Measurements from ENCODE around the gene CRACR2B.
A peak's percentile ranks its signal among the peaks of the same experiment; 100 is the strongest.

Gene CRACR2B

DNA sequence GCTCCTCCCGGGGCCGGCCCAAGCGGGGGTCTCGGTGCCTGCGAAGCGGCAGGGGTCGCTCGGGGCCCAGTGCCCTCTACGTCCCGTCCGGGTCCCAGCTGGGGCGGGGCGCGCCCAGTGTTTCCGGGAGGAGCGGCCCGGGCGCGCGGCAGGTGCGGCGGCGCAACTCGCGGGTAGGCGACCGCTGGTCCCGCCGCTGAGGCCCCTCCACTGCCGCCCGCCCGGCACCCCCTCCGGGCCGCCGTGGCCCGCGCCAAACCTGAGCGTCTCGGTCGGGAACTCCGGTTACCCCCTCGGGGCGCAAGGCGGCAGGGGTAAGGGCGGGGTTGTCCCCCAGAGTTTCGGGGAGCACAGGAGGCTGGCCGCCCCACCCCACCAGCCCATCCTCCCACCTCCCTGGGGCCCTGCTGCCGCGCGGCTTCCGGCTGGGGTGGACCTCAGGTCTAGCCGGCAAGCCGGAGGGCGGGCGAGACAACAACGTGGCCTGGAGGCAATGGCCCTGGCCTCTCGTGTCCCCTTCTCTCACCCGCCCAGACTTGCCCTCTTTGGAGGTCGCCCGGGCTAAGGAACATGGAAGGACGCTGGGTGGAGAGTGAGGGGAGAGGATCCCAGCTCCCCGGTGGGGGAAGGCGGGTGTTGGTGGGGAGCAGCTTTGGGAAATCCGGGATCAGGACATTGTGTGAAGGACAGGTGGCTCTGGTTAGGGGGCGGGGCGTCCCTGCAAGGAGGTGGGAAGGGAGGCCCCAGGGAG is 398 bp upstream of the CRACR2B start:
- no peak for DNase-seq

DNA sequence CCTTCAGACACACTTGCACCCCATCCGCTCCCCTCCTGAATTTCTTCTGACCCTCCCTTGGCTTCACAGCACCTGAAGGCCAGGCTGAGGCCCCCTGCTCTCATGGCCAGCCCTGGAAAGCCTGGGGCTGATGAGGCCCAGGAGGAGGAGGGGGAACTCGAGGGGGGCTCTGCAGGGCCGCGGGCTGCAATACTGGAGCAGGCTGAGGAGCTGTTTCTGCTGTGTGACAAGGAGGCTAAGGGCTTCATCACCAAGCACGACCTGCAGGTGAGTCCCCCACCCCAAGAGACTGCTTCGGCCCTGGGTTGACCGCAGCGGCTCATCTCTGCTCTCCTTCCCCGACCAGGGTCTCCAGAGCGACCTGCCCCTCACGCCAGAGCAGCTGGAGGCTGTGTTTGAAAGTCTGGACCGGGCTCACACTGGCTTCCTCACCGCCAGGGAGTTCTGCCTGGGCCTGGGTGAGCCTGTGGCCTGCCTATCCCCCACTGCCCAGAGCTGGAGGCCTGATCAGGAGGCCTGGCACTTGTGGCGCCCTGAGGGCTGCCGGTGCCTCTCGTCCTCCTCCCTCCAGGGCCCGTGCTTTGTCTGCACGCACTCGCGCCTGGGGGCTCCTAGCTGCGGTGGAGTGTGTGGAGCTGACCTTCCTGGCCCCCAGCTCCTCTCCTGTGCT is 922 bp downstream of the CRACR2B start:
- DNase-seq = no peak

DNA sequence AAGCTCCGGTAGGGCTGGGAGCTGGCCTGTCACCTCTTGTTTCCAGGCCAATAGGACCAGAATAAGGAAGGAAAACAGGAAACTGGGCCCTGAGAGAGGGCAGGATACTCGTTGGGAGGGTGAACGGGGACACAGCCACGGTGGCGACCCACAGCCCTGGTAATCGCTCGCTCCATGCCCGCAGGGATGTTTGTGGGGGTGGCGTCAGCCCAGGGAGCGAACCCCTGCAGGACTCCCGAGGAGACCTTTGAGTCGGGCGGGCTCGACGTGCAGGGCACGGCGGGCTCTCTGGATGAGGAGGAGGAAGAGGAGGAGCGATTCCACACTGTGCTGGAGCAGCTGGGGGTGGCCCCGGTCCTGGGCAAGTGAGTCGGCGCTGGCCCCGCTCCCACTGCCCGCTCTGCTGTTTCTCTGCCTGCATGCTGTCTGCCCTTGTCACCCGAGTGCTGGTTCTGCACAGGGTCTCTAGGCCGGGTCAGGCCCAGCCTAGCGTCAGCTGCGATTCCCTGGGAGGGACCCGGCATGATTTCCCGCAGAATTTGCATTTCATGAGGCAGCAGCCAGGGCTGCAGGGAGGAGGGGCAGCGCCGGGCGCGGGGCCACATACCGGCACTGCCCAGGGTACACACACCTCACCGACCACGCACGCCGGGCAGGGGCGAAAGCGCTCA is 1.6 kb downstream of the CRACR2B start:
- DNase-seq = no peak

DNA sequence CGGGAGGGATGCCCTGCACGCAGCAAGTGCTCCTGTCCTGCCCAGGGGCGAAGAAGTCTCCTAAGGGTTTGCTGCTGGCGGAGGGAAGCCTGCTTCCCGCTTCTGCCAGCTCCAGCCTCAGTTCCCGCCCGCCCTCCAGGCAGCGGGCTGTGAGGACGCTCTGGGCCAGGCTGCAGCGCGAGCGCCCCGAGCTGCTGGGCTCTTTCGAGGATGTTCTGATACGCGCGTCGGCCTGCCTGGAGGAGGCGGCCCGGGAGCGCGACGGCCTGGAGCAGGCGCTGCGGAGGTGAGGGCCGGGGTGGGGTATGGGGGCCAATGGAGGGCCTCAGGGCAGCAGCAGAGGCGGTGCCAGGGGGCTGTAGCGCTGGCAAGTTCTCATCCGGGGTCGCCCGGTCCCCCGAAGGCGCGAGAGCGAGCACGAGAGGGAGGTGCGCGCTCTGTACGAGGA is 2.2 kb downstream of the CRACR2B start:
- no peak for DNase-seq

DNA sequence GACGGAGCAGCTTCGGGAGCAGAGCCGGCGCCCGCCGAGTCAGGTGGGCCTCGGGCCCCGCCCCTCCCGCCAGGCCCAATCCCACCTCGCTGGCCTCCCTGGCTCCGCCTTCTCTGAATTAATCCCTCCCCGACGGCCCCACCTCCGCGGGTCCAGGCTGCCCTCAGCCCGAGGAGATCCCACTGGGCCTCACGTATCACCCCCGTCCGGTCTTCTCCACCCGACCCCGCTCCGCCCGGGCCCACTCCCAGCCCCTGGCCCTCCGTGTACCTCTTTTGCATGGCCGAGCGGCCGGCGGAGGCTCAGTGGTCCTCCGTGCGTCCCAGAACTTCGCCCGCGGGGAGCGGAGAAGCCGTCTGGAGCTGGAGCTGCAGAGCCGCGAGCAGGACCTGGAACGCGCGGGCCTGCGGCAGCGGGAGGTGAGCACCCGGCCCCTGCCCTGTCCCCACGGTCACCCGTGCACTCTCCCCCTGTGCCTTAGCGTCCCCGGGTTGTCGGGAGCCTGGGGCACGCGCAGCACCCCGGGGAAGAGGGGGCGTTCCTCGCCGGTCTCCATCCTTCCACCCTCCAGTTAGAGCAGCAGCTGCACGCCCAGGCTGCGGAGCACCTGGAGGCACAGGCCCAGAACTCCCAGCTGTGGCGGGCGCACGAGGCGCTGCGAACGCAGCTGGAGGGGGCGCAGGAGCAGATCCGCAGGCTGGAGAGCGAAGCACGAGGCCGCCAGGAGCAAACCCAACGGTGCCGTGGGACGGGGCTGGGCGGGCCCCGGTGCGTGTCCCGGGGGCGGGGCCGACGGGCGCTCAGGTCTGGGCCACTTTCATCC is 2.8 kb downstream of the CRACR2B start:
- peak; percentile 37 for DNase-seq

DNA sequence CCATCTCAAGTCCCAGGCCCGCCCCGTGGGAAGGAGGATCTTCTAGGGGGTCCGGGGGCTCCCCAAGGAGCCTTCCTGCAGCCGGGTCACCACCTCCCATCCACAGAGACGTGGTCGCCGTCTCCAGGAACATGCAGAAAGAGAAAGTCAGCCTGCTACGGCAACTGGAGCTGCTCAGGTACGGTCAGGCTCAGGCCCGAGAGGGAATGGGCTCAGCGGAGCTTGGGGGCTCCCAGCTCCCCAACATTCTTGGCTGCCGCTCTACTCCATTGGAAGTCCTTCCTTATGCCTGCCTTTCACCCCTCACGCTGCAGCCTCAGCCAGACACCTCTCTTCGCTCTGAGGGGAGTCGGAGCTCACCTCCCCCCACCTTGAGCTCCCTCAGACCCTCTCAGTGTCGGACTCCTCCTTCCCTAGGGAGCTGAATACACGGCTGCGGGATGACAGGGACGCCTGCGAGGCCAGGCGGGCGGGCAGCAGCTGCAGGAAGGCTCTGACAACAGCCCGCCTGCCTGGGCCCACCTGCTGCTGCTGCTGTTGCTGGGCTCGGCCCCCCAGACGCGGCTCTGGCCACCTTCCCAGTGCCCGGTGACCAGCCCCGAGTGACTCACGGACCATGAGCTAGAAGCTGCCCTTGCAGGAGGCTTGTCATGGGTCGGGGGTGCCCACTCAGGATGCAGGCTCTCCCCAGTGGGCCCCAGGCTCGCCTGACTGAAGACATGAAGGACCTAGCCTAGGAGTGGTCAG is 3.6 kb downstream of the CRACR2B start:
- no peak for DNase-seq

DNA sequence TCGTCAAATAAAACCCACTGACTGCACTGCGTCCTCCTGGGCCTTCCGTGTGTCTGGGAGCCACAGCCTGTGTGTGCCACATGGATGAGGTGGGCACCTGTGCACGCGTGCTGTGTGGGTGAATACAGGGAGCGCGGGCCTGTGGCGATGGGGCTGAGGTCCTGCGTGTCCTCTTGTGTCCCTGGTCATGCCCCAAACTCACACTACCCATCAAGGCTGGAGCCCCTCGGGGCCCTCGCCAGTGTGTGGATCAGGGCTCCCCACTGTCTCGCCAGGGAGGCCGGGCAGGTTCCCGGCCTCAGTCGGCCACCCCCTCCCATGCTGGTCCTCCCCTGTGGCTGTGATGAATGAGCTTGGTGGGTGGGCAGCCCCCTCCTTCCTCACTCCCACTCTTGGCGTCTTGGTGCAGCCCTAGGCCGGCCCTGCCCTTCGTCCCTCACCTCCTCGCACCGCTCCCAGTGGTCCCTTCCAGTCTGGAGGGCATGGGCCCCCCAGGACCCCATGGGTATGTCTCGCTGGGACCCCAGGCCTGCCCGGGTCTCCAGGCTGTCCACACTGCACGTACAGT is 4.3 kb downstream of the CRACR2B start:
- no peak for DNase-seq

DNA sequence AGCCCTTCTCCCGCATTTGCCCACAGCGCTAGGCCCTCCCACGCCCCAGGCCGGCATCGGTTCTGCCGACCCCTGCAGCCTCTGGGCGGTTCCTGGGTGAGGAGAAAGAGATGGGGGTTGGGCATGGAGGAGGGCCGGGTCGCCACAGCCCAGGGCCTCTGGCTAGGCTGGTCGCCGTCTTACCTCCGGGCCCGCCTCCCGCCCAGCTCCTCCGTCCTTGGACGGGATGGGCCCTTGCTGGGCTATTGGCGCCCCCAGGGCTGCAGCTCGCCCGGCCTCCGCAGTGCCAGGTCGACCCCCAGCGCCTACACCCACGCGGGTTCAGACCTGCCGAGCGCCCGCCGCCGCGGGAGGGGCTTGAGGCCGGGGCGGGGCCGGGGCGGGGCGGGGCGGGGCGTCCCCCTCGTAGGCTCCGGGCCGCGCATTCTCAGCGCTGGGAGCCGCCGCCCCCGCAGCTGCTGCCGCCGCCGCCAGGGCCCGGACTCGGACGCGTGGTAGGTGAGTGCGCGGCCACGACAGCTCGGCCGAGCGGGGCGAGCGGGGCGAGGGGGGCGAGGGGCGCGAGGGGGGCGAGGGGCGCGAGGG is 4.9 kb downstream of the CRACR2B start, which contains the start of gene CD151:
TSS of gene CD151 (plus strand) at position 424 of the 585 bp plus-strand sequence. CDS start 3,118 bp downstream, outside the sequence.
- DNase-seq = peak; percentile 29

DNA sequence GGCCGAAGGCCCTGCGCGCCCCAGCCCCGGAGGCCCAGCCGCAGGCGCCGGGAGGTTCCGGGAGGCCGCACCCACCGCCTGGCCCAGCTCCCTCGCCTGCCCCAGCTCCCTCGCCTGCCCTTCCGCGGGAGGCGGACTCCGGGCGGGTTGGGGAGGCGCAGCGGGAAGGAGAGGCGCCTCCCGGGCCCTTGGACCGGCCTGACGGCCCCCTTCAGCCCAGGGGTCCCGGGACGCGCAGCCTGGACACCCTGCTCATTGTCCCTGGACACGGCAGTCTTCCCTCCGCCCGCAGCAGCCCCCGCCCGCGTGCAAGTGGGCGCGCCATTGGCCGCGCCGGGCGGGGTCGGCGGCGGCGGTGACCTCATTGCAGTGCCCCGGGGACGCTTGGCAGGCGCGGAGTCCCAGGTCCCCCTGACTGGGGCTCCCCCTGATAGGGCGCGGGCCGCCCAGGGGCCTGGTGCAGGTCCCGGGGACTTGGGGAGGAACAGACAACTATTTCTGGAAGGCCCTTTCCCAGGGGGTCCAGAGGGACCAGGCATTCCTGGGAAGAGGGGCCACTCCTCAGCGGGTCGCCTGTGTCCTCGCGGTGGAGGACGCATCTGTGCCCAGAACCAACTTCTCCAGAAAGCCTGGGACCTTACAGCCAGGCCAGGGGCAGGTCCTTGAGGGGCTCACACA is 5.5 kb downstream of the CRACR2B start:
- DNase-seq = peak; percentile 24

DNA sequence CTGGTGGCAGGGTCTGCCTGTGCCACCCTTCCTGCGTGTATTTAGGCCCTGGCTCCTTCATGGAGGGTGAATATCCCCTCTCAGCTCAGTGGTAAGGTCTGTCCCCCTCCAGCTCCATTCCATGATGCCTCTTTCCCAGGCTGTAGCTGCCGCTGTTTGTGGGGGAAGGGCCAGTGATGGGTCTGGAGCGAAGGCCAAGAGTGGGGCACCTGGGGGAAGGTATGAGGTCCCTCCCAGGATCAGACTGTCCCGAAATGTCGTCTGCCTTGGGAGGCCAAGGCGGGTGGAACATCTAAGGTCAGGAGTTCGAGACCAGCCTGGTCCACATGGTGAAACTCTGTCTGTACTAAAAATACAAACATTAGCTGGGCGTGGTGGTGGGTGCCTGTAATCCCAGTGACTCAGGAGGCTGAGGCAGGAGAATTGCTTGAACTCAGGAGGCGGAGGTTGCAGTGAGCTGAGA is 6.2 kb downstream of the CRACR2B start:
- DNase-seq = no peak

DNA sequence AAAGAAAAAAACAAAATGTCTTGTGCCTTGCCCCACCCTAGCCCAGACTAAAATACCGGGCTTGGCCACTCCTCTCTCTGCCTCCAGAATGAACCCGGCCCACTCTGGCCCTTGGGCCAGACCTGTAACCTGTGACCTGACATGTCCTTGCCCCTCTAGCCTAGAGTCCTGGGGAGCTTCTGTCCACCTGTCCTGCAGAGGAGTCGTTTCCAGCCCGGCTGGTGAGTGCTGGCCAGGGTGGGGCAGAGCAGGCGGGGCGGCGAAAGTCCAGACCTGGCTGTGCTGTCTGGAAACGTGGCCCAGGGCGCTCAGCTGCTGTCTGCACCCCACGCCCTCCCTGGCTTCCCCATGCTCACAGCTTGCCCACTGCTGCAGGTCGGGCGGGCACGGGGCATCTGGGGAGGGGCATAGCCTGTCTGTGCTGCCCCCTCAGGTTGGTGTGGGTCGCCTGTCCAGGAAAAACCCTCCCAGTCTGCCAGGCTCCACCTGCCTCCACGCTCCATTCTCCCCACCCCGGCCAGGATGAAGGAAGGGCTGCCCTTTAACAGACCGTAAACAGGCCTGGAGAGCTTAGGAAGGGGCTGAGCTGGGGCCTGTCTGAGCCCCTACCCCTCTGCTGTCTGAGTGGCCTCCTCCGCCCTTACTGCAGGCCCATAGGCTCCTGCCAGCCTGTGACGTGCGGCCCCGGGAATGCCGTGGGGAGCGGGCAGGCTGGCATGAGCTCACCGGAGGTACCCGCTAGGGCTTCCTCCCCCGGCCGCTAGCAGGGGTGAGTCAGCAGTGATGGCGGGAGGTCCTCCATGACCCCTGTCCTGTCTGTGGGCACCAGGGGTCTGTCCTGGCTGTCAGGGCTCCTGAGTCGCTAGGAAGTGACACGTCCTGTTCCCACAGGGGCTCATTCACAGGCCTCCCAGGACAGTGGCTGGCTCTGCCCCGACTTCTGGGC is 6.9 kb downstream of the CRACR2B start:
- DNase-seq = no peak

DNA sequence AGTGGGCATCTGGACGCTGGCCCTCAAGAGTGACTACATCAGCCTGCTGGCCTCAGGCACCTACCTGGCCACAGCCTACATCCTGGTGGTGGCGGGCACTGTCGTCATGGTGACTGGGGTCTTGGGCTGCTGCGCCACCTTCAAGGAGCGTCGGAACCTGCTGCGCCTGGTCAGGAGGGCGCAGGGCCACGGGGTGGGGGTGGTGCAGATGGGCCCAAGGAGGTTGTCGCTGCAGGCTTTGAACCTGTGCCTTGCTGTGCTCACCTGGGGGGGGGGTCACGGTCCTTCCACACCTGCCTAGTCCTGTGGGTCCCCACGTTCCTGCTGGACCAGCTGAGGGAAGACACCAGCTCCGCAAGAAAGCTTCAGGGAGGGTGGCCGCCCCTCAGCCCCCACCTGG is 8.6 kb downstream of the CRACR2B start:
- DNase-seq = no peak

DNA sequence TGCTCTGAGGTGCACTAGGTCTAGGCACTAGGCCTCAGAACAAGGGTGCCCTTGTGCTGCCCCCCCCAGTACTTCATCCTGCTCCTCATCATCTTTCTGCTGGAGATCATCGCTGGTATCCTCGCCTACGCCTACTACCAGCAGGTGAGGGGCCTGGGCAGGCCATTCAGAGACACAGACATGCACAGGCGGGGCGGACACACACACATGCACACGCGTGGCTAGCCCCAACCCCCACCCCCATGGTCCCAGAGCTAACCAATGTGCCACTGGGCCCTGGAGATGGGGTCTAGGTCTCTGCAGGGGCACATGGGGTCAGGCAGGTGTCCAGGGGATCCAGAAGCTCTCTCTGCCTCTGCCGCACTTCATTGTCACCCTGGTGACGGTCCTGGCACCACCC is 9.0 kb downstream of the CRACR2B start:
- no peak for DNase-seq

DNA sequence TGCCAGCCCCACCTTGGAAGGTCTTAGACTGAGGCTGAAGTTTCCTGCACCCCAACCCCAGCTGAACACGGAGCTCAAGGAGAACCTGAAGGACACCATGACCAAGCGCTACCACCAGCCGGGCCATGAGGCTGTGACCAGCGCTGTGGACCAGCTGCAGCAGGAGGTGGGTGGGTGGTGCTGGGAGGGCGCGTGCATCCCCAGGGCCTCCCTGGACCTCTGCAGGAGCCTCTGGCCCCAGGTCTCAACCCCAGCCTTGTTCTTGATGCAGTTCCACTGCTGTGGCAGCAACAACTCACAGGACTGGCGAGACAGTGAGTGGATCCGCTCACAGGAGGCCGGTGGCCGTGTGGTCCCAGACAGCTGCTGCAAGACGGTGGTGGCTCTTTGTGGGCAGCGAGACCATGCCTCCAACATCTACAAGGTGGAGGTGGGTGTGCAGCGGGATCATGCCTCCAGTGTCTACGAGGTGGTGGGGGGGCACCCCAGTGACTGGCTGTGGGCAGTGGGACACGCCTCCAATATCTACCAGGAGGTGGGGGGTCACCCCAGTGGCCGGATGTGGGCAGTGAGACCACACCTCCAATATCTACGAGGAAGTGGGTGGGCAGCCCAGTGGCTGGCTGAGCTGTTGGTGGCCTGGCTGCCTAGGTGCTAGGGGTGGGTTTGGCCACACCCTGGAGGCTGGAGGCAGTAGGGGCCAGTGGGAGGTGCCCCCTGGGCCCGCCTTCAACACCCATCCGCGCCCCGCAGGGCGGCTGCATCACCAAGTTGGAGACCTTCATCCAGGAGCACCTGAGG is 9.7 kb downstream of the CRACR2B start:
- no peak for DNase-seq

DNA sequence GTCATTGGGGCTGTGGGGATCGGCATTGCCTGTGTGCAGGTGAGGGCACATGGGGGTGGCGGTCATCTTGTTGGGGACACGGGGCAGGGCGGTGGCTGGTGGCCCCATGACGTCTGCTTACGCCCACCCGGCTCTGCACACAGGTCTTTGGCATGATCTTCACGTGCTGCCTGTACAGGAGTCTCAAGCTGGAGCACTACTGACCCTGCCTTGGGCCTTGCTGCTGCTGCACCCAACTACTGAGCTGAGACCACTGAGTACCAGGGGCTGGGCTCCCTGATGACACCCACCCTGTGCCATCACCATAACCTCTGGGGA is 10.2 kb downstream of the CRACR2B start:
- no peak for DNase-seq

DNA sequence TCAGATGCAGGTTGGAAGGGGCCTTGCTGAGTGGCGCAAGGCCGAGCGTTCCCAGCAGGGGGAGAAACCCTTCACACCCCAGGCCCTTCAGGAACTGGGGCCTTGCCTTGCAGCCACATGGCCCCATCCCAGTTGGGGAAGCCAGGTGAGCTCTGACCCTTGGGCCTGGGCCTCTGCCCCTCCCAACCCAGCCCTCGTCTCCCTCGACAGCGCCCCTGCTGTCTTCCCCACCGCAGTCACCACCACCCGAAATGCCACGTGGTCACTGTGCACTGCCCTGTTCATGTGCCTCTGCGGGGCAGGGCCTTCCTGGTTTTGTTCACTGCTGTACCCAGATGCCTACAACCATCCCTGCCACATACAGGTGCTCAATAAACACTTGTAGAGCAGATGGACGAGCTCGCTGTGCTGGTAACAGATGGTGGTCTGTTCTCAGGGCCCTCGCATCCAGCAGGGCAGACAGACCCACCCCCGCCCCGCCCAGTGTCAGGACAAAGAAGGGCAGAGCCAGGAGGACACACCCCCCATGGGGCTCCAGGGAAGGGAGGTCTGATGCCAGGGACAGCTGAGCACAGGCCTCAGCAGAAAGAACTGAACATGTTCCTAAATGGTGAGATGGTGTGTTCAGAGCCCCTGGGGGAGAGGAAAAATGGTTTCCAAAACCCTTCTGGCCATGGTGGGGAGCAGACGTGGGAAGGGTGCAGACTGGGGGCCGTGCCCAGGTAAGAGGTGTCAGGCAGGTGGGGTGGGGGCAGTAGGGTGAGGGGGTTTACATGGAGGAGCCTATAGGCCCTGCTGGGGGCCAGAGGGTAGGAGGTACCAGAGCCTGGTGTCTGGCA is 10.9 kb downstream of the CRACR2B start:
- no peak for DNase-seq

DNA sequence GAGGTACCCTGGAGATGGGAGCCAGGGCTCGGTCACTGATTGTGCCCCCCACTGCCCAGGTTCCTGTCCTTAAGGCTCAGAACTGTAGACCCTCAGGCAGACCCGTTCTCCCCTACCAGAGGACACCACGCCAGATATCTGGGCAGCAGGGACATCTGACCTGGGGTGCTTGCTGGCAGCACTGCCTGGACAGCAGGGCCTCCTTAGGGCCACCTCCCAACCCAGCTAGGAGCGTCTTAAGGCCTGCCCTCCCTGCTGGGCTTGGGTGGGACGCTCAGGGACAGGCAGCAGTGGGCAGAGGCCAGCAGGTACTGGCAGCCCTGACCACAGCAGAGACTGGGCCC is 11.5 kb downstream of the CRACR2B start:
- DNase-seq = no peak
